HUES6 (cell line): ENCODE measurements around the gene FGF5.
A peak's percentile ranks its signal among the peaks of the same experiment; 100 is the strongest.

Experiments
- H3K27ac ChIP-seq: 2 replicates; pipeline ENCODE4 v1.7.0; 2013; ENCODE audit warnings: low read depth, mild to moderate bottlenecking, low read length, inconsistent platforms
- H3K27me3 ChIP-seq: 2 replicates; pipeline ENCODE4 v1.6.1; 2013; ENCODE audit warnings: low read length; ENCODE audit not compliant: control insufficient read depth, insufficient read depth
- H3K36me3 ChIP-seq: 2 replicates; pipeline ENCODE4 v1.6.1; 2013; ENCODE audit warnings: low read length; ENCODE audit not compliant: control insufficient read depth, insufficient read depth
- H3K4me1 ChIP-seq: 2 replicates; pipeline ENCODE4 v1.6.1; 2013; ENCODE audit warnings: low read length; ENCODE audit not compliant: control insufficient read depth, insufficient read depth
- H3K4me3 ChIP-seq: 2 replicates; pipeline ENCODE4 v1.5.1; 2013; ENCODE audit warnings: low read depth, low read length
- H3K9ac ChIP-seq: one replicate; pipeline ENCODE4 v1.6.1; 2013; ENCODE audit warnings: mild to moderate bottlenecking, low read length
- H3K9me3 ChIP-seq: 2 replicates; pipeline ENCODE4 v1.6.1; 2013; ENCODE audit warnings: low read depth, low read length; ENCODE audit not compliant: control insufficient read depth, insufficient read depth

Gene FGF5

DNA sequence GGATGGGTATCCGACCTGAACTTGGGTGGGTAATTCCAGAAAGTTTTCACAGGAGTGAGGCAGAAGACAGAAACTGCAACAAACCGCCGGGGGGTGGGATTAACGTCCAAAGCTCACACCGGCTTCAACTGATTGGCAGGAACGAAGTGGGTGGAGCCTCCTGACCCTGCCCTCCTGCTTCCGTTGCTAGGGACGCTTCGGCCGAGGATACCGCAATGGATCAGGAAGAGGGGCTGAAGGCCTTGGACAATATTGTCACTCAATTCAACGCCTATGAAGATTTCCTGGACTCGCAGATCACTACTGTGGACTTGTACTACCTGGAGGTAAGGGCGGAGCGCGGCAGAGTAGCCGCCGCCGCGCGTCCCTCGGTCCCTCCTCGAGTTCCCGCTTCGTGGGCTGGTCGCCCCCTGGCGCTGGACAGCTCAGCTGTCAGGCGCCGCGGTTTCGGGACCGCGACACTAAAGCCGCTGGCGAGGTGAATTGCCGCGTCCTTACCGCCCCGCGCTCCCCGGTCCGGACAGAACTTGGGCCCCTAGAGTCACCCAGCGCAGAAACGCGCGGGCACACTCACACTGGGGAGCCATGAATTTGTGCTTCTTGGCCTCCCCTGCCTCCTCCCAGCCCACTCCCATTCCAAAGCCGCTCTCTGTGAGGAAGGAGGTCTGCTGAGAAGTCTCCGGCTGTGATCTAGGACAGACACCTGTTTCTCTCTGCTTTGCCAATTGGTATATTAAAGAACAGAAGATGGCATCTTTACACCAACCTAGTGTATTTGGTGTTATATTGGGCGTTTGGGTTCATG is 69.3 kb downstream of the FGF5 start, which contains the start of gene CFAP299:
Gene CFAP299 (plus strand): TSS at position 177 of the 805 bp plus-strand sequence.
- Histone ChIP-seq H3K27me3 (peaks cover 53% of the 10 kb centered on the region), H3K9me3 (no peaks in the 10 kb centered on the region), H3K36me3 (no peaks in the 10 kb centered on the region), H3K4me3 (peak within 1 kb of the TSS; percentile 65), H3K9ac (no peak within 1 kb of the TSS), H3K4me1 (peaks cover 5% of the 10 kb centered on the region; the same call in 1 of the 2 replicates), H3K27ac (no peak within 1 kb of the TSS)

DNA sequence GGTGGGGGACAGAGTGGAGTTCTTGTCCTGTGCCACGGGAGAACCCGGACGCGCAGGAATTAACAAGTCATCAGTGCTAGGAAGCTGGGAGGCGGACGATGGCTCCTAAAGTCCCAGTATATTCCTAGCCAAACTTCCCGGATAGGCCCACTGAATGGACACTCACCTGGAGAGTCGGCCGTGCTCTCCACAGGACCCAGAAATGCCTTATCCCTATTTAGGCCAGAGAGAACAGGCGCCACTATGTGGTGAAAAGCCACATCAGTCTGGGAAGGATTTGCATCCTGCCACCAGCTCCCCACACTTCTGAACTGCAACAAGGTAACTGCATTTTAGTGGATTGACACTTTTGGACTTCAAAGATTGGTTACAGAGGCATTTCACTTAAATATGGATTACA is 70.1 kb downstream of the FGF5 start:
- peaks cover 45% of the 10 kb centered on the region for H3K27me3 ChIP-seq
- no peaks in the 10 kb centered on the region for H3K36me3 ChIP-seq
- peak overlapping the region; percentile 65 for H3K4me3 ChIP-seq

GRCh38 chr4:80340036-80340435 is 73.6 kb downstream of the FGF5 start:
- H3K27me3 ChIP-seq, result peaks cover 21% of the 10 kb centered on the region
- H3K4me1 ChIP-seq, result peaks cover 5% of the 10 kb centered on the region; the same call in 1 of the 2 replicates
- H3K9me3 ChIP-seq, result no peaks in the 10 kb centered on the region
- H3K27ac ChIP-seq, result no peak overlapping the region
- H3K9ac ChIP-seq, result no peak overlapping the region
- no peak overlapping the region for H3K4me3 ChIP-seq
- H3K36me3 ChIP-seq, result no peaks in the 10 kb centered on the region

More for the DNA sequence above, 70.1 kb downstream of the FGF5 start:
- Histone ChIP-seq H3K9me3 (no peaks in the 10 kb centered on the region), H3K27ac (no peak overlapping the region), H3K4me1 (peaks cover 5% of the 10 kb centered on the region; the same call in 1 of the 2 replicates), H3K9ac (no peak overlapping the region)
